Measurements from ENCODE around the gene CUX1. TPM values are rescaled to one million over a fixed set of nuclear protein-coding genes. Genes with fewer than 3 reads are reported as not detected.
"Not testable (repeated sequence)": the region's sequence is repeated elsewhere in the genome, so short reads cannot be mapped to it uniquely, and the experiment has no call there.

CUX1 gene
- total RNA-seq, 2 experiments from 2014 or later, result 20.2 to 20.4 TPM

DNA sequence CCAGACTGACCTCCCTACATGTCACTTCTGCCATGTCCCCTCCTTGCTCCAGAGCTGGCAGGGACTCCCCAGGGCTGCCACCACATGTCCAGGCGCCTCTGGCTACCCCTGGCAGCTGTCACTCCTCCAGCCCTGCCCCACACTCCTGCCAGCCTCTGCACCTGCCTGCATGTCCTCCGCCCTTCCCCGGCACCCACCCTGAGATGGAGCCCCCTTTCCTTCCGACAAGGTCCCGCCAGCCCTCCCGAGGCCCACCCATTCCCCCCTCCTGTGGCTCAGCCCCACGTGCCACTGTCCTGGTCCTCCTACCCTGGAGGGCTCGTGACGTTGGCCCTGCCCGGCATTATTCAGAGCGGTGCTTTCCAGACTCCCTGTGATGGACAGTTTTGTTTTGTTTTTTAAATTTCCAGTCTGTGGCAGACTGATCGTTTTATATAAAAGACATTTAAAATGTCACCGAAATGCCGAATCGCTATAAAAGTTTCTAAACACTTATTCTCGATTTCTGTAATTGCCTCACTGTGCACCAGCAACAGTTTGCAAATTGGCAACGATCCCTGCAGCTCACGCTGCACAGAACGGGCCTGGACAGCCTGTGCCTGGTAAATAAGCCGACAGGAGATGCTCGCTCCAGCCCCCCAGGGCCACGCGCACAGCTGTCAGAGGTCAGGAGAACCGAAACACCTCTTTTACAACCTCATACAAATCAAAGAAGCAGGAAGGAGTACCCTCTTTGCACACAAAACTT is 358.2 kb downstream of the CUX1 start:
- H3K27me3 Mint-ChIP-seq, result no peaks in the 10 kb centered on the region
- intact Hi-C loops (cut with micrococcal nuclease), result no loop called here
- ATAC-seq (no peak), DNase-seq (no peak)
- H3K4me1 Mint-ChIP-seq (ENCODE audit: low read depth), result no peaks in the 10 kb centered on the region
- H3K27ac Mint-ChIP-seq, result no peak overlapping the region
- TF ChIP-seq, protein P1, sequence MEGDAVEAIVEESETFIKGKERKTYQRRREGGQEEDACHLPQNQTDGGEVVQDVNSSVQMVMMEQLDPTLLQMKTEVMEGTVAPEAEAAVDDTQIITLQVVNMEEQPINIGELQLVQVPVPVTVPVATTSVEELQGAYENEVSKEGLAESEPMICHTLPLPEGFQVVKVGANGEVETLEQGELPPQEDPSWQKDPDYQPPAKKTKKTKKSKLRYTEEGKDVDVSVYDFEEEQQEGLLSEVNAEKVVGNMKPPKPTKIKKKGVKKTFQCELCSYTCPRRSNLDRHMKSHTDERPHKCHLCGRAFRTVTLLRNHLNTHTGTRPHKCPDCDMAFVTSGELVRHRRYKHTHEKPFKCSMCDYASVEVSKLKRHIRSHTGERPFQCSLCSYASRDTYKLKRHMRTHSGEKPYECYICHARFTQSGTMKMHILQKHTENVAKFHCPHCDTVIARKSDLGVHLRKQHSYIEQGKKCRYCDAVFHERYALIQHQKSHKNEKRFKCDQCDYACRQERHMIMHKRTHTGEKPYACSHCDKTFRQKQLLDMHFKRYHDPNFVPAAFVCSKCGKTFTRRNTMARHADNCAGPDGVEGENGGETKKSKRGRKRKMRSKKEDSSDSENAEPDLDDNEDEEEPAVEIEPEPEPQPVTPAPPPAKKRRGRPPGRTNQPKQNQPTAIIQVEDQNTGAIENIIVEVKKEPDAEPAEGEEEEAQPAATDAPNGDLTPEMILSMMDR (IDR thresholded peaks at IDR 0.05), result no peak
- peaks cover 3% of the 10 kb centered on the region for H3K36me3 Mint-ChIP-seq (ENCODE audit: low read depth)
- H3K4me3 Mint-ChIP-seq, result no peak overlapping the region
- CTCF ChIA-PET, result interaction anchor here (0.7 kb wide), 1 partner anchor 14 kb away, joined by 3 read pairs; no protein-coding TSS in a partner anchor
- POLR2A ChIA-PET, result no interaction called here
- no peaks in the 10 kb centered on the region for H3K9me3 Mint-ChIP-seq

DNA sequence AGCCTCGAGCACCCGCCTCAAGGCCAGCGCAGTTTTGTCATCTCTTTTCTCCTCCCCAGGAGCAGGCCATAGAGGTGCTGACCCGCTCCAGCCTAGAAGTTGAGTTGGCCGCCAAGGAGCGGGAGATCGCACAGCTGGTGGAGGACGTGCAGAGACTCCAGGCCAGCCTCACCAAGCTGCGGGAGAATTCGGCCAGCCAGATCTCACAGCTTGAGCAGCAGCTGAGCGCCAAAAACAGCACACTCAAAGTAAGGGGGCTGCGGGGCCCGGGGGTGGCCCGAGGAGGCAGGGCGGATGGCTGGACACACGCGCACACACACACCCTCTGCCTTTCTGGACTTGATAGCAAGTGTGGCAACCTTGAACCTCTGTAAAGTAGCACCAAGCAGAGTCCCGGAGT is 361.0 kb downstream of the CUX1 start:
- Mint-ChIP-seq H3K36me3 (ENCODE audit: low read depth) (peaks cover 3% of the 10 kb centered on the region), H3K9me3 (no peaks in the 10 kb centered on the region), H3K27ac (no peak overlapping the region), H3K27me3 (no peaks in the 10 kb centered on the region), H3K4me3 (no peak overlapping the region), H3K4me1 (ENCODE audit: low read depth) (no peaks in the 10 kb centered on the region)
- ATAC-seq (no peak), DNase-seq (no peak)
- TF ChIP-seq, protein P1 (IDR thresholded peaks at IDR 0.05), result no peak
- ChIA-PET CTCF (no interaction called here), POLR2A (no interaction called here)
- intact Hi-C loops (cut with micrococcal nuclease), result no loop called here

DNA sequence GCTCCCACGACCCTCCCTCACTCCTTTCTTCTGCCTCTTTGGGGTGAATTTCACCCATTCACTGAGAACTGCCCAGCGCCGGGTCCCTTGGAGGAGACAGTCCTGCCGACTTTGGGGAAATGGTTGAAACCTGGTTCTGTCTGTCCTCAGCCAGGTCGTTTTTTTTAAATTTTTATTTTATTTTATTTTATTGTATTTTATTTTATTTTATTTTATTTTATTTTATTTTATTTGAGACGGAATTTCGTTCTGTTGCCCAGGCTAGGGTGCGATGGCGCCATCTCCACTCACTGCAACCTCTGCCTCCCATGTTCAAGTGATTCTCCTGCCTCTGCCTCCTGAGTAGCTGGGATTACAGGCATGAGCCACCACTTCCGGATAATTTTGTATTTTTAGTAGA is 363.3 kb downstream of the CUX1 start:
- peaks cover 3% of the 10 kb centered on the region for H3K36me3 Mint-ChIP-seq (ENCODE audit: low read depth)
- POLR2A ChIA-PET, result no interaction called here

DNA sequence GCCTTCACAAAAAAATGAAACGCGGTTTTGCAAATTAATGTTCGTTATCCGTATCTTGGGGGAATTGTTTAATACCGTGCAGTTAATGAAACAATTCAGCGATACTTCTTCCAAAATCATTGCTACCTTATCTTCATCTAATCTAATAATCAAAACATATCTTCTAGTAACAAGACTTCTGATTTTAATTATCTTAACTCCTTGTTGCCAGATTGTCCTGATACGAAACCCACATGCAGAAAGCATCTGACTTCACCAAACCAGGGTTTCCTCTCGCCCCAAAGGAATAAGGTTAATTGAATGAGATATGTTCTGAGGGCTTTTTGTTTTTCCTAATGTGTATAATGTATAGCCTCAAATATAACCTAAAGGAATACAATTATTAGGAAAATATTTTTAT is 364.1 kb downstream of the CUX1 start:
- ATAC-seq, result no peak
- H3K4me3 Mint-ChIP-seq, result no peak overlapping the region
- TF ChIP-seq, protein P1 (IDR thresholded peaks at IDR 0.05), result no peak
- H3K27me3 Mint-ChIP-seq, result no peaks in the 10 kb centered on the region
- DNase-seq, result no peak
- H3K4me1 Mint-ChIP-seq (ENCODE audit: low read depth), result no peaks in the 10 kb centered on the region
- POLR2A ChIA-PET, result no interaction called here
- H3K9me3 Mint-ChIP-seq, result no peaks in the 10 kb centered on the region
- H3K27ac Mint-ChIP-seq, result no peak overlapping the region
- intact Hi-C loops (cut with micrococcal nuclease), result no loop called here
- H3K36me3 Mint-ChIP-seq (ENCODE audit: low read depth), result peaks cover 3% of the 10 kb centered on the region
- CTCF ChIA-PET, result no interaction called here

More for the DNA sequence above, 363.3 kb downstream of the CUX1 start:
- Mint-ChIP-seq H3K27me3 (no peaks in the 10 kb centered on the region), H3K4me3 (no peak overlapping the region), H3K27ac (no peak overlapping the region), H3K9me3 (no peaks in the 10 kb centered on the region), H3K4me1 (ENCODE audit: low read depth) (no peaks in the 10 kb centered on the region)
- ATAC-seq, result no peak
- TF ChIP-seq, protein P1 (IDR thresholded peaks at IDR 0.05), result no peak
- intact Hi-C loops (cut with micrococcal nuclease), result no loop called here
- CTCF ChIA-PET, result no interaction called here
- no peak for DNase-seq

DNA sequence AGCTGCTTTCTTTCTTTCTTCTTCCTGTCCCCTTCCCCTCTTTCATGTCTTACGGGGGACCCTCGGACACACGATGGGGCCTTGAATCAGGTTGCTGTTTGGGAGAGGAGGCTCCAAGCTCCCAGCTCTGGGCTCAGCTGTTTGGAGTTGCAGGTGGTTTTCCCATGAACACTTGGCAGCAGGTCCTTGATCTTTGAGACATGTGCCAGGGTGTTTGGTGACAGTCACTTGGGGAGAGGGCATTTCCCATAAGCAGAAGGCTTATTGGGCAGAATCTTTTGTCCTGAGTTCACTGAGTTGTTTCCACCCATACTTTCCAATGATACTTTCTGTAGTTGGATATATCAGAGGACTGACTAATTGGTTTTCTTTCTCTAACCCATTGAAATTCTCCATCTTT is 364.6 kb downstream of the CUX1 start:
- no peaks in the 10 kb centered on the region for H3K4me1 Mint-ChIP-seq (ENCODE audit: low read depth)
- H3K27ac Mint-ChIP-seq, result no peak overlapping the region
- ATAC-seq (no peak), DNase-seq (no peak)
- intact Hi-C loops (cut with micrococcal nuclease), result no loop called here
- POLR2A ChIA-PET, result no interaction called here
- TF ChIP-seq, protein P1 (IDR thresholded peaks at IDR 0.05), result no peak
- no peaks in the 10 kb centered on the region for H3K9me3 Mint-ChIP-seq
- peaks cover 3% of the 10 kb centered on the region for H3K36me3 Mint-ChIP-seq (ENCODE audit: low read depth)
- no peaks in the 10 kb centered on the region for H3K27me3 Mint-ChIP-seq
- CTCF ChIA-PET, result no interaction called here
- H3K4me3 Mint-ChIP-seq, result no peak overlapping the region

DNA sequence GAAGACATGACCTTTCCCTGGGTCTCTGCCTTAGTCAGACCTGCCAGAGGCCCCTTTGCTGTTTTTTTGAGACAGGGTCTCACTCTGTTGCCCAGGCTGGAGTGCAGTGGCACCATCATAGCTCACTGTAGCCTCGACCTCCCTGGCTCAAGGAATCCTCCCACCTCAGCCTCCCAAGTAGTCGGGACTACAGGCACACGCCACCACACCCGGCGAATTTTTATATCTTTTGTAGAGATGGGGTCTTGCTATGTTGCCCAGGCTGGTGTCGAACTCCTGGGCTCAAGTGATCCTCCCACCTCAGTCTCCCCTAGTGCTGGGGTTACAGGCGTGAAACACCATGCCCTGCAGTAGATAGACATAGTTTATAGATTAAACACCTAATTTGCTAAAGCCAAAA is 366.4 kb downstream of the CUX1 start:
- DNase-seq; H3K27ac Mint-ChIP-seq; POLR2A ChIA-PET; CTCF ChIA-PET; intact Hi-C loops (cut with micrococcal nuclease); H3K36me3 Mint-ChIP-seq (ENCODE audit: low read depth); H3K4me3 Mint-ChIP-seq; H3K27me3 Mint-ChIP-seq; H3K4me1 Mint-ChIP-seq (ENCODE audit: low read depth); H3K9me3 Mint-ChIP-seq; ATAC-seq: not testable (repeated sequence)

Measured in activated CD8-positive, alpha-beta T cell treated with anti-CD3 and anti-CD28 coated beads for 36 hours (primary cell).